Activated T-cell treated with anti-CD3 and anti-CD28 coated beads, Interleukin-2, amount 50 U/mL, for 4 hours (primary cell): ENCODE data around the gene PPP1R1C. TPM values are rescaled to one million over a fixed set of nuclear protein-coding genes. Genes with fewer than 3 reads are reported as not detected.

ENCODE experiments used
- ATAC-seq, 2 donors: fragments of 200-7000 bp; cut with Tn5 transposase; one replicate each; pipeline ENCODE4 v1.10.0; 2021
- DNase-seq: peaks from one replicate; pipeline ENCODE4 v3.0.0-alpha.2; 2020
- H3K27me3 Mint-ChIP-seq: one replicate; pipeline ENCODE4 v1.8.0; 2021; ENCODE audit warnings: low read depth, mixed read lengths
- H3K36me3 Mint-ChIP-seq: one replicate; pipeline ENCODE4 v1.8.0; 2022; ENCODE audit warnings: mixed read lengths; ENCODE audit not compliant: insufficient read depth
- H3K4me1 Mint-ChIP-seq: one replicate; pipeline ENCODE4 v1.8.0; 2021; ENCODE audit warnings: low read depth, mixed read lengths
- H3K4me3 Mint-ChIP-seq: one replicate; pipeline ENCODE4 v1.8.0; 2021; ENCODE audit warnings: mild to moderate bottlenecking, moderate library complexity, mixed read lengths
- H3K9me3 Mint-ChIP-seq: one replicate; pipeline ENCODE4 v1.8.0; 2021; ENCODE audit warnings: mixed read lengths
- total RNA-seq, 3 donors: library from RNA; stranded (reverse); gene quantifications; one replicate each; pipeline ENCODE4 v1.2.1, GENCODE V29; 2021

Gene PPP1R1C
- not detected for total RNA-seq

GRCh38 chr2:181985632-181986205 is at the start of gene PPP1R1C:
Gene PPP1R1C (plus strand): TSS chr2:181985853. CDS start chr2:181986111, 258 bp downstream.
- H3K9me3 Mint-ChIP-seq = no peaks in the 10 kb centered on the region
- DNase-seq = no peak
- no peaks in the 10 kb centered on the region for H3K27me3 Mint-ChIP-seq
- no peaks in the 10 kb centered on the region for H3K36me3 Mint-ChIP-seq
- no peaks in the 10 kb centered on the region for H3K4me1 Mint-ChIP-seq
- no peak for ATAC-seq
- no peak within 1 kb of the TSS for H3K4me3 Mint-ChIP-seq

- H3K36me3 Mint-ChIP-seq = no peaks in the 10 kb centered on the region
- peaks cover 9% of the 10 kb centered on the region for H3K27me3 Mint-ChIP-seq
- H3K4me1 Mint-ChIP-seq = no peaks in the 10 kb centered on the region
- no peaks in the 10 kb centered on the region for H3K9me3 Mint-ChIP-seq
- DNase-seq (no peak), ATAC-seq (no peak)
- no peak overlapping the region for H3K4me3 Mint-ChIP-seq
Measured at GRCh38 chr2:181937473-181937872, 48.2 kb upstream of the PPP1R1C start.

- no peaks in the 10 kb centered on the region for H3K36me3 Mint-ChIP-seq
- ATAC-seq = no peak
- no peaks in the 10 kb centered on the region for H3K9me3 Mint-ChIP-seq
- H3K4me3 Mint-ChIP-seq = no peak overlapping the region
- H3K4me1 Mint-ChIP-seq = no peaks in the 10 kb centered on the region
- H3K27me3 Mint-ChIP-seq = peaks cover 15% of the 10 kb centered on the region
- DNase-seq = no peak
Measured at GRCh38 chr2:181943411-181944124, 42.1 kb upstream of the PPP1R1C start.

GRCh38 chr2:181944164-181944913 is 41.3 kb upstream of the PPP1R1C start:
- Mint-ChIP-seq H3K27me3 (peaks cover 16% of the 10 kb centered on the region), H3K9me3 (no peaks in the 10 kb centered on the region)
- ATAC-seq = no peak

GRCh38 chr2:181944914-181945291 is 40.8 kb upstream of the PPP1R1C start:
- H3K36me3 Mint-ChIP-seq = no peaks in the 10 kb centered on the region
- no peaks in the 10 kb centered on the region for H3K9me3 Mint-ChIP-seq
- no peaks in the 10 kb centered on the region for H3K4me1 Mint-ChIP-seq
- H3K27me3 Mint-ChIP-seq = peaks cover 16% of the 10 kb centered on the region
- DNase-seq (no peak), ATAC-seq (no peak)
- no peak overlapping the region for H3K4me3 Mint-ChIP-seq

More at GRCh38 chr2:181944164-181944913, 41.3 kb upstream of the PPP1R1C start:
- no peaks in the 10 kb centered on the region for H3K4me1 Mint-ChIP-seq
- H3K36me3 Mint-ChIP-seq = no peaks in the 10 kb centered on the region
- DNase-seq = no peak
- no peak overlapping the region for H3K4me3 Mint-ChIP-seq

GRCh38 chr2:181946444-181947127 is 39.1 kb upstream of the PPP1R1C start:
- no peak for DNase-seq
- H3K4me3 Mint-ChIP-seq = no peak overlapping the region
- peaks cover 21% of the 10 kb centered on the region for H3K27me3 Mint-ChIP-seq
- H3K36me3 Mint-ChIP-seq = no peaks in the 10 kb centered on the region
- H3K4me1 Mint-ChIP-seq = no peaks in the 10 kb centered on the region
- H3K9me3 Mint-ChIP-seq = no peaks in the 10 kb centered on the region
- ATAC-seq = peak in 1 of 2 donors; percentile 25

GRCh38 chr2:181947273-181947672 is 38.4 kb upstream of the PPP1R1C start:
- Mint-ChIP-seq H3K4me1 (no peaks in the 10 kb centered on the region), H3K36me3 (no peaks in the 10 kb centered on the region), H3K4me3 (no peak overlapping the region), H3K27me3 (peaks cover 19% of the 10 kb centered on the region), H3K9me3 (no peaks in the 10 kb centered on the region)
- ATAC-seq (no peak), DNase-seq (no peak)

- no peak for ATAC-seq
- H3K9me3 Mint-ChIP-seq = no peaks in the 10 kb centered on the region
- H3K36me3 Mint-ChIP-seq = no peaks in the 10 kb centered on the region
- no peak overlapping the region for H3K4me3 Mint-ChIP-seq
- peaks cover 21% of the 10 kb centered on the region for H3K27me3 Mint-ChIP-seq
- H3K4me1 Mint-ChIP-seq = no peaks in the 10 kb centered on the region
- DNase-seq = no peak
Measured at GRCh38 chr2:181948227-181948626, 37.4 kb upstream of the PPP1R1C start.

GRCh38 chr2:181949047-181949446 is 36.6 kb upstream of the PPP1R1C start:
- Mint-ChIP-seq H3K9me3 (no peaks in the 10 kb centered on the region), H3K36me3 (no peaks in the 10 kb centered on the region), H3K27me3 (peaks cover 26% of the 10 kb centered on the region), H3K4me1 (peaks cover 5% of the 10 kb centered on the region), H3K4me3 (no peak overlapping the region)
- ATAC-seq = no peak
- no peak for DNase-seq

GRCh38 chr2:181952404-181953226 is 33.0 kb upstream of the PPP1R1C start:
- DNase-seq (no peak), ATAC-seq (no peak)
- peaks cover 5% of the 10 kb centered on the region for H3K4me1 Mint-ChIP-seq
- H3K27me3 Mint-ChIP-seq = peaks cover 21% of the 10 kb centered on the region
- H3K9me3 Mint-ChIP-seq = no peaks in the 10 kb centered on the region
- H3K4me3 Mint-ChIP-seq = no peak overlapping the region
- H3K36me3 Mint-ChIP-seq = no peaks in the 10 kb centered on the region

- Mint-ChIP-seq H3K4me3 (no peak overlapping the region), H3K9me3 (no peaks in the 10 kb centered on the region), H3K4me1 (peaks cover 5% of the 10 kb centered on the region), H3K27me3 (peaks cover 27% of the 10 kb centered on the region), H3K36me3 (no peaks in the 10 kb centered on the region)
- ATAC-seq (peak; percentile 67 to 70), DNase-seq (peak; percentile 52)
Measured at GRCh38 chr2:181953881-181954537, 31.6 kb upstream of the PPP1R1C start.

GRCh38 chr2:181954538-181954883 is 31.1 kb upstream of the PPP1R1C start:
- Mint-ChIP-seq H3K27me3 (peaks cover 28% of the 10 kb centered on the region), H3K4me1 (peaks cover 5% of the 10 kb centered on the region), H3K4me3 (no peak overlapping the region), H3K9me3 (no peaks in the 10 kb centered on the region), H3K36me3 (no peaks in the 10 kb centered on the region)
- ATAC-seq (no peak), DNase-seq (no peak)

- Mint-ChIP-seq H3K36me3 (no peaks in the 10 kb centered on the region), H3K4me1 (peaks cover 5% of the 10 kb centered on the region), H3K9me3 (no peaks in the 10 kb centered on the region), H3K27me3 (peaks cover 28% of the 10 kb centered on the region), H3K4me3 (no peak overlapping the region)
- ATAC-seq (no peak), DNase-seq (no peak)
Measured at GRCh38 chr2:181955010-181955409, 30.6 kb upstream of the PPP1R1C start.
